Pancreas (tissue), 10 donors: ENCODE measurements around the gene CISD2. TPM values are rescaled to one million over a fixed set of nuclear protein-coding genes. Genes with fewer than 3 reads are reported as not detected.

ENCODE experiments used
- ATAC-seq, 4 donors: fragments of 200-7000 bp; cut with Tn5 transposase; one replicate each; pipeline versions ENCODE4 v1.8.0 to v1.9.1; 2020; ENCODE audit warnings: mild to moderate bottlenecking in 4 of 4, moderate library complexity in 4 of 4
- DNase-seq, 6 donors: peaks; one replicate each; pipeline ENCODE4 v3.0.0-alpha.2; 2020
- FAIRE-seq: peaks from 2 replicates; lab custom pipeline; 2012; peaks lifted over from hg19 to GRCh38; lab: Jason Lieb, UNC
- H3K27ac ChIP-seq, 4 donors: fragments of 200-600 bp; sonication (generic); 1 replicate in 3 of 4; 2 replicates in 1 of 4; pipeline versions ENCODE4 v1.5.0 to v1.8.0; 2020
- H3K27me3 ChIP-seq, 4 donors: fragments of 200-600 bp; one replicate each; pipeline ENCODE4 v1.8.0; 2021
- H3K36me3 ChIP-seq, 3 donors: fragments of 200-600 bp; sonication (generic) in 1 of 3; one replicate each; pipeline versions ENCODE4 v1.5.0 to v1.8.0; 2020 to 2021
- H3K4me1 ChIP-seq, 3 donors: fragments of 200-600 bp; one replicate each; pipeline ENCODE4 v1.8.0; 2021
- H3K4me3 ChIP-seq, 4 donors: fragments of 200-600 bp; sonication (generic) in 2 of 4; one replicate each; pipeline versions ENCODE4 v1.5.0 to v1.8.0; 2020 to 2021
- H3K9me3 ChIP-seq, 4 donors: fragments of 200-600 bp; one replicate each; pipeline ENCODE4 v1.8.0; 2021
- WGBS, 2 donors: extraction: QIAGEN DNeasy Blood & Tissue Kit; methylation state at CpG; one replicate each; pipeline ENCODE4 v1.1.7; 2013; 5-methylcytosine and 5-hydroxymethylcytosine counted together
- intact Hi-C, 3 donors: fragments of 100-400 bp; cut with DNase I; formaldehyde crosslinking; loops; one replicate each; pipeline versions ENCODE4 v1.11.1 to v1.14.2; 2022
- polyA plus RNA-seq, 2 donors: library from polyadenylated mRNA; stranded (reverse); fragments of 200-250 nt; gene quantifications; one replicate each; pipeline ENCODE4 v1.2.3, GENCODE V29; 2013
- total RNA-seq, 6 donors: library from RNA; stranded (reverse); fragmentation: NEBNext Ultra II Directional in 4 of 6; extraction: Animal tissue kit (Norgen Biotek cat#: 25700) in 4 of 6; gene quantifications; one replicate each; pipeline versions ENCODE4 v1.2.1 to v1.2.4, GENCODE V29; 2021 to 2023
- TF ChIP-seq, protein P1 (sequence below), 4 donors: fragments of 200-600 bp; sonication (generic) in 3 of 4; IDR thresholded peaks; one replicate each; pipeline versions ENCODE4 v1.5.0 to v1.8.0; 2021; ENCODE audit warnings: antibody characterized with exemption in 4 of 4
- donor health status: healthy with polysubstance abuse.
- donor health status: DM: no; HTN: no; CAD: no; lungs with moderate emphysema.
- donor health status: DM: no; HTN: no; CAD: no.
- donor health status: control.
- donor health status: control.
- donor health status: Bipolar disorder and iron deficiency.
- donor health status: DM: yes; HTN: yes; CAD: no.
- donor health status: DM: no; HTN: no; CAD: no.
- donor health status: DM: no; HTN: no; CAD: no.
- donor health status: DM: yes; HTN: yes; CAD: no.

Gene CISD2
- total and polyA plus RNA-seq, 8 donors, result 10.2 to 23.1 (median 14.4) TPM

DNA sequence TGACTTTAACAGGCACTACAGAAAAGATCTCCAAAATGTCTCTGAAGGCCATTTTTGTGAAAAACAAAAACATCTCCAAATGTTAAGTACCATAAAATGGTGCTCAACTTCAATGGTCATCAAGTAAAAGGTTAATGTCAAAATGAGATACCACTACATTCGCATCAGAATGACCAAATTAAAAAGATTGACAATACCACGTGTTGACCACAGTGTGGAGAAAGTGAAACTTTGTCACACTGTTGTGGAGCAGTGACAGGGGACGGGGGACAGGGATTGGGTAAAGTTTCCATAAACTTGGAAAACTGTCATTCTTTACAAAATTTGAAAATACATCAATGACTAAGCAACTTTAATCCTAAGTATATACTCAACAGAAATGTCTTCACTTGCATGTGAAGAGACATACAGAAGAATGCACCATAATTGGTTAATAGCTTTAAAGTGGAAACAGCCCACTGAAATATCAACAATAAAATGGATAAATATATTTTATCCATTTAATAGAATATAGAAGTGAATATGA, 19.1 kb upstream of the CISD2 start:
- no peak for ATAC-seq
- 80 to 83% methylated on average over 3 of the region's 3 CpGs for WGBS, 2 donors
- H3K4me1 ChIP-seq, result no peaks in the 10 kb centered on the region
- no peaks in the 10 kb centered on the region for H3K9me3 ChIP-seq
- no peaks in the 10 kb centered on the region for H3K27me3 ChIP-seq
- no peaks in the 10 kb centered on the region for H3K36me3 ChIP-seq
- no peak for DNase-seq
- no peak for FAIRE-seq
- TF ChIP-seq, protein P1, sequence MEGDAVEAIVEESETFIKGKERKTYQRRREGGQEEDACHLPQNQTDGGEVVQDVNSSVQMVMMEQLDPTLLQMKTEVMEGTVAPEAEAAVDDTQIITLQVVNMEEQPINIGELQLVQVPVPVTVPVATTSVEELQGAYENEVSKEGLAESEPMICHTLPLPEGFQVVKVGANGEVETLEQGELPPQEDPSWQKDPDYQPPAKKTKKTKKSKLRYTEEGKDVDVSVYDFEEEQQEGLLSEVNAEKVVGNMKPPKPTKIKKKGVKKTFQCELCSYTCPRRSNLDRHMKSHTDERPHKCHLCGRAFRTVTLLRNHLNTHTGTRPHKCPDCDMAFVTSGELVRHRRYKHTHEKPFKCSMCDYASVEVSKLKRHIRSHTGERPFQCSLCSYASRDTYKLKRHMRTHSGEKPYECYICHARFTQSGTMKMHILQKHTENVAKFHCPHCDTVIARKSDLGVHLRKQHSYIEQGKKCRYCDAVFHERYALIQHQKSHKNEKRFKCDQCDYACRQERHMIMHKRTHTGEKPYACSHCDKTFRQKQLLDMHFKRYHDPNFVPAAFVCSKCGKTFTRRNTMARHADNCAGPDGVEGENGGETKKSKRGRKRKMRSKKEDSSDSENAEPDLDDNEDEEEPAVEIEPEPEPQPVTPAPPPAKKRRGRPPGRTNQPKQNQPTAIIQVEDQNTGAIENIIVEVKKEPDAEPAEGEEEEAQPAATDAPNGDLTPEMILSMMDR (IDR thresholded peaks at IDR 0.05), result no peak
- no peak overlapping the region for H3K27ac ChIP-seq
- H3K4me3 ChIP-seq, result no peak overlapping the region
- intact Hi-C loops, result no loop called here

DNA sequence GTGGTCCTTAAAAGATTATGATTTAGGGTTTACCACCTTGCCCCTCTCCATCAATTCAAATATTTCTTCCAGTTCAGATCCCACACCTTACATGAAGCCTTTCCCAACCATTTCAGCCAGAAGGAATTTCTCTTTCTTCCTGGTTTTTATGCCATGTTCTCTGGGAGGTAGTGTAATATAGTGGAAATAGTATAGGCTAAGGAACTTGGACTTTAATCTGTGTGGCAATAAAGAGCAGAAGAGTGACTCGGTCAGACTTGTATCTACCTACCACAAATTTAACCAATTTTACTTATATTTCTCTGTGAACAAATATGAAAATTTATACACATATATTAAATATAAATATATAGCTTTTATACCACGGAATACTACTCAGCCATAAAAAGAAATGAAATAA, 18.4 kb upstream of the CISD2 start:
- TF ChIP-seq, protein P1 (IDR thresholded peaks at IDR 0.05), result no peak
- H3K27ac ChIP-seq, result no peak overlapping the region
- intact Hi-C loops, result no loop called here
- no peaks in the 10 kb centered on the region for H3K27me3 ChIP-seq
- 89 to 94% methylated on average over 2 of the region's 2 CpGs for WGBS, 2 donors
- no peaks in the 10 kb centered on the region for H3K36me3 ChIP-seq
- ATAC-seq (no peak), FAIRE-seq (no peak), DNase-seq (no peak)
- no peaks in the 10 kb centered on the region for H3K4me1 ChIP-seq
- H3K9me3 ChIP-seq, result no peaks in the 10 kb centered on the region
- H3K4me3 ChIP-seq, result no peak overlapping the region

DNA sequence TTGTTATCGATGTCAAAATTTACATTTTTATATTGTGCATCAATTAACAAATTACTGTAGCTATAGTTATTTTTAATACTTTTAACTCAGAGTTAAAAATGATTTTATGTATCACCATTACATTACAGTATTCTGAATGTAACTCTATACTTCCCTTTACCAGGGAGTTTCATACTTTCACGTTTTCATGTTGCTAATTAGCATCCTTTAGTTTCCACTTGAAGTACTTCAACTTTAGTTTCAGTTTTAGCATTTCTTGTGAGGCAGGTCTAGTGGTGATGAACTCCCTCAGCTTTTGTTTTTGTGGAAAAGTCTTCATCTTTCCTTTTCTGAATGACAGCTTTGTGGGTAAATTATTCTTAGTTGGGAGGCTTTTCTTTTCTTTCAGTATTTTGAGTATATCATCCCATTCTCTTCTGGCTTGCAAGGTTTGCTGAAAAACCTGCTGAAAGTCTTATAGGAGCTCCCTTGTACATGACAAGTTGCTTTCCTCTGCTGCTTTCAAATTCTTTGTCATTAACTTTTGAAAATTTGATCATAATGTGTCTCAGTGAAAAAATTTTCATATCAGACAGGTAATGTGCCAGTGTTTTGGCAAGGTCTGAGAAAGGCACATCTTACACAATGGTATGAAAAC, 9.8 kb upstream of the CISD2 start:
- no peak for ATAC-seq
- intact Hi-C loops, result no loop called here
- no peak for DNase-seq
- Histone ChIP-seq H3K36me3 (no peaks in the 10 kb centered on the region), H3K9me3 (no peaks in the 10 kb centered on the region), H3K4me1 (no peaks in the 10 kb centered on the region), H3K27me3 (no peaks in the 10 kb centered on the region), H3K4me3 (no peak overlapping the region), H3K27ac (no peak overlapping the region)
- no peak for FAIRE-seq
- TF ChIP-seq, protein P1 (IDR thresholded peaks at IDR 0.05), result no peak
- 93 to 100% methylated on average over 2 of the region's 2 CpGs for WGBS, 2 donors

DNA sequence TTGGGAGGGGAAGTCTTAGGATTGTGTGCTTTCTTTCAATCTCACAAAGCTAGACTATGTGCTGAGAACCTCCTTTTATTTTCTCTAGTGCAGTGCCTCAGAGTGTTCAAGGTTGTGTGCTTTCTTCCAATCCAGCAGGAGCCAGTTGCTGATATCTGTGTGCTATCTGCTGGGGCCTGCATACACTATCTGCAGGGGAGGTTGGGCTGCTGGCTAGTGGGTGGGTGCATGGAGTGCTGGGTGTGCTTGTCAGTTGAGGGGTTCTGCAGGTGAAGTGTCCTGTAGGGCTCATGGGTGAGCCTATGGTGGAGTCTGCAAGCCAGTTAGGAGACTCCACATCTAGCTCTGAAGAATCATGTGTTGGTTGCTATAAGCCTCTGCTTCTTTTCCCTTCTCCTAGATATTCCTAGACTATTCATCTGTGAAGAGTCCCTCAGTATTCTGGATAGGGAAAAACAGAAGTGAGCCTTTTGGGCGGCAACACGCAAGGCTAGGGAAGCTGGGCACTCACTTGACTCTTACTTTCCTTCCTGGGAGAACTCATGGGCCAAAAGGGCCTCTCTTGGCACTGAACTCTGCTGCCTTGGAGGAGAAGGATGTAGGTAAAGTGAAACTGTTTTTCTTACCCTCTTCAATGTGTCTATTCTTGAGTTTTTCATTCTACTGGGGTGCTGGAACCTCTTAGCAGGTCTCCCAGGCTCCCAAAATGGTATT, 8.0 kb upstream of the CISD2 start:
- Histone ChIP-seq H3K4me1 (no peaks in the 10 kb centered on the region), H3K4me3 (no peak overlapping the region), H3K27me3 (no peaks in the 10 kb centered on the region), H3K36me3 (no peaks in the 10 kb centered on the region), H3K27ac (no peak overlapping the region), H3K9me3 (no peaks in the 10 kb centered on the region)
- ATAC-seq (peak in 2 of 4 donors; percentile 18 to 36), DNase-seq (no peak), FAIRE-seq (no peak)
- TF ChIP-seq, protein P1 (IDR thresholded peaks at IDR 0.05), result no peak
- intact Hi-C loops, result no loop called here
- 96 to 100% methylated on average over 2 of the region's 2 CpGs for WGBS, 2 donors

GRCh38 chr4:102862016-102862415, 6.8 kb upstream of the CISD2 start:
- 95% methylated on average over 1 of the region's 1 CpG for WGBS, 2 donors
- H3K27ac ChIP-seq, result no peak overlapping the region
- H3K9me3 ChIP-seq, result no peaks in the 10 kb centered on the region
- FAIRE-seq (peak; percentile 67), ATAC-seq (peak in 1 of 4 donors; percentile 36), DNase-seq (no peak)
- intact Hi-C loops, result no loop called here
- peaks cover 0 to under 1% (median 0%) of the 10 kb centered on the region in 3 donors for H3K4me1 ChIP-seq
- TF ChIP-seq, protein P1 (IDR thresholded peaks at IDR 0.05), result no peak
- H3K36me3 ChIP-seq, result no peaks in the 10 kb centered on the region
- H3K27me3 ChIP-seq, result no peaks in the 10 kb centered on the region
- no peak overlapping the region for H3K4me3 ChIP-seq
